Large intestine (tissue), 12 donors: Measurements from ENCODE around the gene ITPRID2. TPM values are rescaled to one million over a fixed set of nuclear protein-coding genes. Genes with fewer than 3 reads are reported as not detected.
A peak's percentile ranks its signal among the peaks of the same experiment; 100 is the strongest.

Experiments used
- DNase-seq, 2 donors: peaks; one replicate each; pipeline versions ENCODE4 v3.0.0 to v3.0.0-alpha.2; 2013
- H3K27ac ChIP-seq: one replicate; pipeline ENCODE4 v1.5.1; 2013; ENCODE audit warnings: low read length
- H3K27me3 ChIP-seq: 2 replicates; pipeline ENCODE4 v1.6.1; 2013; ENCODE audit warnings: low read length; ENCODE audit not compliant: control insufficient read depth, insufficient read depth
- H3K36me3 ChIP-seq: 2 replicates; pipeline ENCODE4 v1.6.1; 2013; ENCODE audit warnings: low read length; ENCODE audit not compliant: control insufficient read depth, insufficient read depth
- H3K4me1 ChIP-seq: one replicate; pipeline ENCODE4 v1.6.1; 2013; ENCODE audit warnings: low read length; ENCODE audit not compliant: control insufficient read depth, insufficient read depth
- H3K4me3 ChIP-seq: one replicate; pipeline ENCODE4 v1.5.1; 2013; ENCODE audit warnings: low read length
- H3K9me3 ChIP-seq: one replicate; pipeline ENCODE4 v1.6.1; 2013; ENCODE audit warnings: mild to moderate bottlenecking, low read depth, low read length, moderate library complexity; ENCODE audit not compliant: control insufficient read depth
- WGBS: methylation state at CpG from one replicate; pipeline ENCODE4 v1.1.5; 2013; ENCODE audit warnings: low lambda C conversion rate; ENCODE audit not compliant: insufficient coverage; 5-methylcytosine and 5-hydroxymethylcytosine counted together
- long read RNA-seq, 11 donors: transcript quantifications; one replicate each; lab custom pipeline, GENCODE V29; 2026
- polyA plus RNA-seq: library from polyadenylated mRNA; unstranded; fragments of 120-200 nt; gene quantifications from one replicate; pipeline ENCODE4 v1.2.1, GENCODE V29; 2013

The ITPRID2 gene
- 111 TPM for polyA plus RNA-seq
- long read RNA-seq, donor 1, full-length matches to known transcripts, result 4 of 4 reads
- long read RNA-seq, donor 1, partial matches to known transcripts, result 0 of 4 reads
- long read RNA-seq, donor 1, other reads (novel, unspliced or antisense), result 0 of 4 reads
- long read RNA-seq, donor 2, full-length matches to known transcripts, result 11 of 32 reads
- long read RNA-seq, donor 2, partial matches to known transcripts, result 21 of 32 reads
- long read RNA-seq, donor 2, other reads (novel, unspliced or antisense), result 0 of 32 reads
- long read RNA-seq, donor 3, result 0 reads
- long read RNA-seq, donor 4, result 0 reads
- long read RNA-seq, donor 5, full-length matches to known transcripts, result 5 of 5 reads
- long read RNA-seq, donor 5, partial matches to known transcripts, result 0 of 5 reads
- long read RNA-seq, donor 5, other reads (novel, unspliced or antisense), result 0 of 5 reads
- long read RNA-seq, donor 6, full-length matches to known transcripts, result 9 of 16 reads
- long read RNA-seq, donor 6, partial matches to known transcripts, result 7 of 16 reads
- long read RNA-seq, donor 6, other reads (novel, unspliced or antisense), result 0 of 16 reads
- long read RNA-seq, donor 7, full-length matches to known transcripts, result 3 of 3 reads
- long read RNA-seq, donor 7, partial matches to known transcripts, result 0 of 3 reads
- long read RNA-seq, donor 7, other reads (novel, unspliced or antisense), result 0 of 3 reads
- long read RNA-seq, donor 8, full-length matches to known transcripts, result 15 of 40 reads
- long read RNA-seq, donor 8, partial matches to known transcripts, result 25 of 40 reads
- long read RNA-seq, donor 8, other reads (novel, unspliced or antisense), result 0 of 40 reads
- long read RNA-seq, donor 9, full-length matches to known transcripts, result 5 of 16 reads
- long read RNA-seq, donor 9, partial matches to known transcripts, result 11 of 16 reads
- long read RNA-seq, donor 9, other reads (novel, unspliced or antisense), result 0 of 16 reads
- long read RNA-seq, donor 10, full-length matches to known transcripts, result 14 of 29 reads
- long read RNA-seq, donor 10, partial matches to known transcripts, result 15 of 29 reads
- long read RNA-seq, donor 10, other reads (novel, unspliced or antisense), result 0 of 29 reads
- long read RNA-seq, donor 11, full-length matches to known transcripts, result 7 of 20 reads
- long read RNA-seq, donor 11, partial matches to known transcripts, result 13 of 20 reads
- long read RNA-seq, donor 11, other reads (novel, unspliced or antisense), result 0 of 20 reads

DNA sequence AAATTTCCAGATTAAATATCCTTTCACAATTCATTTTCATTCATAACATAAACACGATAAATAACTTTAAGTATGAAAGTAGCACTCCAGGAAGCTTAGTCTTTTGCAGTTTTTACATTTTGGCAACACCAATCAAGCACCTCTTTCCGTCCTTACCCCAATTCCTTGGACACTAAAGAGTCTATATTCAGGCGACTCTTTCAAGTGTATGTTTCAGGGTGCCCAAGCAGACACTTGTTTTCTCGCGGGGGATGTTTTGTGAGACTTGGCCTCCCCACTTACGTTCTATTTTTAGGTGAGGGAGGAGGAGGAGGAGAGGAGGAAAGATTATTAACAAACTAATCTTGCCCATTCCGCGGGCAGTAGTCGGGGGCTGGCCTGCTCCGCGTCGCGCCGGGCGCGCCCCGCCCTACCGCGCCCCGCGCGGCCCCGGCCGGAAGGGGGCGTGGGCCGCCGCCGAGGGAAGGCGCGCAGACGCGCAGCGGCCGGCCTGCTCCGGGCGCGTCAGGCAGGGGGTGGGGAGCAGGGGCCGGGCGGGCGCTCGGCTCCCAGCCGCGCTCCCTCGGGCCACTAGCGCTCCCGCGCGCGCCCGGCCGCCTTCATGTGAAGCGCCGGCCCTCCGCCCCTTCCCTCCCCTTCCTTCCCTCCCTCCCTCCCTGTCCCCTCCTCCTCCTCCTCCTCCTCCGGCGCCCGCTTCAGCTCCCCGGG is at the start of gene ITPRID2:
Gene ITPRID2 (plus strand): TSS at position 473 of the 708 bp plus-strand sequence. CDS start 337 bp downstream, outside the sequence.
- Histone ChIP-seq H3K27ac (peak within 1 kb of the TSS; percentile 99), H3K27me3 (no peaks in the 10 kb centered on the region), H3K36me3 (no peaks in the 10 kb centered on the region), H3K4me1 (peaks cover 14% of the 10 kb centered on the region), H3K4me3 (peak within 1 kb of the TSS; percentile 98), H3K9me3 (no peaks in the 10 kb centered on the region)
- 83% methylated on average over 1 of the region's 58 CpGs for WGBS
- DNase-seq, result peak; percentile 90 to 94

DNA sequence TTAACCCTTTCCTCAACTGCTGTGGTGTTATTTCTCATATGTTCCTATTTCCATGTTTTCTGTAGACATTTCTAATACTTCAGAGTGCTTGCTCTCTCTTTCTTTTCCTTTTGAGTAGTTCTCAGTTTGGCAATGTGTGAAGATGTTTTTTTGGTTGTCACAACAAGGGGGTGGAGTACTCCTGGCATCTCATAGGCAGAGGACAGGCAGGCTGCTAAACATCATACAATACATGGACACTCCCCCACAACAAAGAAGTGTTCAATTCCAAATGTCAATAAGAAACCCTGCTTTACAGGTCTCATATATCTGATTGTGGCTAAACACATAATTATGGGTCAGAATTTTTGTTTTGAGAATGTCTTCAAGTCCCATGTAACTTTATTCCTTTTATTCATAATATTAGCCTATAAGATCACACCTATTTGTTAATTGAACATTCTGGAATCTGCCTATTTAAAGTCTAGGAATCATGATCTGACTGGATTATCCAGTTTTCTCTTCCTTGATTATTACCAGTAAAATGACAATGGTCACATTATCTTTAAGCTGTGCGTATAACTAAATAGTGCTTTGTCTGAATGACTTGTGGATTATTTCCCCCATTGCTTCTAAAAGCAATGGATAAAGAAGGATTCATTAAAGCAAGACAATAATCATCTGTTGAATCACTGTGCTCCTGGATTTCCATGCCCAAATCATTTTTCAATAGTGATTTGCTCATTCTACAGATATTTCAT is 46.8 kb upstream of the ITPRID2 start:
- H3K36me3 ChIP-seq, result no peaks in the 10 kb centered on the region
- DNase-seq, result no peak
- no CpG with 5 or more reads among the region's 1 CpG for WGBS
- H3K9me3 ChIP-seq, result no peaks in the 10 kb centered on the region
- H3K27ac ChIP-seq, result no peak overlapping the region
- H3K27me3 ChIP-seq, result no peaks in the 10 kb centered on the region
- no peaks in the 10 kb centered on the region for H3K4me1 ChIP-seq
- no peak overlapping the region for H3K4me3 ChIP-seq

DNA sequence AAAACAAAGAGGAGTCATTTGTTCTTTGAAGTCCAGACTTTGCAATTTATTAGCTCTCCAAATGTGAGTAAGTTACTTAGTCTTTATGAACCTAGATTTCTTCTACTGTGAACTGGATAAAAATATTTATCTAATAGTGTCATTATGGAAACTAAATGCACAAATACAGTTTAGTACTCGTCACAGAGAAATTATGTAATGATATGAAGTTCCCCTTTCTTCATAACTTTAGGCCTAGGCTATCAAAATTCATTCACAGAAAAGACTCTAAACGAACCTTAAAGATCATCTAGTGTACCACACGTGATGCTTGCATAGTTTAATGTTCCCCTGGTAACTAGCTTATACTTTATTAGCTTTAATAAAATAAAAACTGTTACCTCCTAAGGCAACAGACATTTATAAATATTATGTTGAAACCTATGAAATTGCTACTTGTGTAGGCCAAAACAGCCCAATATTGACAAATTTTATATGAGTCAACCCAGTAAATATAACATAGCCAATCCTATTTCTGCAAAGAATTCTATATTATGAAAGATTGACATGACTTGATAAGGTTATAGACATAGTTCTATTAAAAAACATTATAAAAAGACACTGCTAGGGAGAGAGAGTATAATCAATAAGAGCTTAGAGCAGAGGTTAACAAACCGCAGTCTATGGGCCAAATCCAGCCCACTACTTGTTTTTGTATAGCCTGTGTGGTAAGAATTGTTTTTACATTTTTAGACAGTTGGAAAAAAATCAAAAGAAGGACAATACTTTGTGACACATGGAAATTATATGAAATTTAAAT is 44.9 kb upstream of the ITPRID2 start:
- 100% methylated on average over 3 of the region's 4 CpGs for WGBS
- no peaks in the 10 kb centered on the region for H3K36me3 ChIP-seq

DNA sequence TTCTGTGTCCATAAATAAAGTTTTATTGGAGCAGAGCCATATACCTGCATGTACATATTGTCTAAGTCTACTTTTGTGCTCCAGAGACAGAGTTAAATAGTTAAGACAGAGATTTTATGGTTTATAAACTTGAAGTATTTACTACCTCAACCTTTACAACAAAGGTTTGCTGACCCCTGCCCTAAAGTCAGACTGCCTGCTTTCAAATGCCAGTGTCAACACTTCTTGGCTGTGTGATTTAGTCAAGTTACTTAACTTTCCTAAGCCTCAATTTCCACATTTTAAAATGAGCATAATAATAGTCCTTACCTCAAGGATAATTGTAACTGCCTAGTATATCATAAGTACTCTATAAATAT is 44.4 kb upstream of the ITPRID2 start:
- no peak overlapping the region for H3K4me3 ChIP-seq
- H3K36me3 ChIP-seq, result no peaks in the 10 kb centered on the region
- H3K27me3 ChIP-seq, result no peaks in the 10 kb centered on the region
- no peak overlapping the region for H3K27ac ChIP-seq
- H3K9me3 ChIP-seq, result no peaks in the 10 kb centered on the region
- H3K4me1 ChIP-seq, result no peaks in the 10 kb centered on the region
- peak; percentile 3 to 19 for DNase-seq

More for the DNA sequence above, 44.9 kb upstream of the ITPRID2 start:
- Histone ChIP-seq H3K4me1 (no peaks in the 10 kb centered on the region), H3K27me3 (no peaks in the 10 kb centered on the region), H3K27ac (no peak overlapping the region), H3K4me3 (no peak overlapping the region), H3K9me3 (no peaks in the 10 kb centered on the region)
- no peak for DNase-seq

DNA sequence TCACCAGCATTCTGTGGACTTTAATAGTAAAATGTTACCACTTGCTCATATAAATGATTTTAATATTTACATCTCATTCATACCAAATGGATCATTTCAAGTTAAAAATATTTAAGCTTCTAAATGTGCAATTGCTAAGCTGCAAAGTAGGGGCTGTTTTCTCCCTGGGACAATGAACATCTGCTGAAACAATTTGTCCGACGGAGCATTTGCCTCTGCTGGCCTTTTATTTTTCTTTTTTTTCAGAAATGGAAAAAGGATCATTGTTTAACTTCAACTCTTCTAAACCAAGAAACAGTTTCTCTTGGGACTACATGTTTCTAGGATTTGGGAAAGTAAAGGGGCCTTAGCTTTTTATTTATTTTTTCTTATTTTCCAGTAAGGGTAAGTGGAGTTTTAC is 43.8 kb upstream of the ITPRID2 start:
- Histone ChIP-seq H3K4me1 (no peaks in the 10 kb centered on the region), H3K27me3 (no peaks in the 10 kb centered on the region), H3K9me3 (no peaks in the 10 kb centered on the region), H3K36me3 (no peaks in the 10 kb centered on the region), H3K4me3 (no peak overlapping the region), H3K27ac (no peak overlapping the region)
- WGBS, result 92% methylated on average over 2 of the region's 2 CpGs
- no peak for DNase-seq

DNA sequence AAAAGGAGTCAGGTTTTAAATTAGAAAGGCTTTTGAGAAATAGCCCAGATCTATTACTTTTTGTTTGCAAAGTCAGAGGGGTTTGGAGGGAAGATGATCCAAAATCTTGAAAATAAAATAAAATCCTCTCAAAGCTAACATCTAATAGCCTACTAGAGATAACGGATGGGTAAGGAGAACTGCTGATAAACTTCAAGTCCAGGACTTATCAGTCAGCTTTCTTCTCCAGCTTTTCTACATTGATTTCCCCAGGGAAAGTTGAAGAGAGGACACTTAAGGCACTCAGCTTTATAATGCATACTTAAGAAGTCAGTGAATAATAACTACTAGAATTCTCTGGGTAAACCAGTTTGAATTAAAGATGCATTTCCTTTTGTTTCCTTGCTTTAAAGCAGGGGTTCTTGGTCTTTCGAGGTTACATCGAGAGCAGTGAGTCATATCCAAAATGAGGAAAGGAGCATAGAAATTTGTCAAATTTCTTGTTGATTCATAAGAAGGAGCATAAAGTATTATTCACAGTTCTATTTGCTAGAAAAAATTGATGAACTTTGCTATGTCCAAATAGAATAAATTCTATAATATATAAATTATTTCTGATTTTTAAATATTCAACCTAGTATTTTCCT is 43.2 kb upstream of the ITPRID2 start:
- Histone ChIP-seq H3K9me3 (no peaks in the 10 kb centered on the region), H3K4me1 (no peaks in the 10 kb centered on the region), H3K27me3 (no peaks in the 10 kb centered on the region), H3K36me3 (no peaks in the 10 kb centered on the region), H3K4me3 (no peak overlapping the region), H3K27ac (no peak overlapping the region)
- DNase-seq, result no peak
- WGBS, result 50% methylated on average over 2 of the region's 3 CpGs

DNA sequence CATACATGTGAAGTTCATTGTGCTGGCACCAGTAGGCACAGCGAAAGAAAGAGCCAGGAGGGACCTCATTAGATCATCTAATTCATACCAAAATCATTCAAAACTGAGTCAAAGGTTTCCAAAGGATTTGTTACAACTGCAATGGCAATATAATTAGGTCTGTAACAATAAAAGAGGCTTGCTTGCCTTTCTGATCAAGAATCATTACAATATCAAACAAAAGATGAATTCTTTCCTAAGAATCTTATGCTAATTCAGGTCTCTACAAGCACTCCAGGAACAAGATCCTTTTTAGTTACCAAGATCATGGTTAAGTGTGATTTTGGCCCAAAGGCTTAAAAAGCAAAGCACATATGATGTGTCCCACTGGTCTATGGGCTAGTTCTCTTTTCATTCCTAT is 41.9 kb upstream of the ITPRID2 start:
- H3K36me3 ChIP-seq, result no peaks in the 10 kb centered on the region
- H3K27me3 ChIP-seq, result no peaks in the 10 kb centered on the region
- no peaks in the 10 kb centered on the region for H3K4me1 ChIP-seq
- H3K9me3 ChIP-seq, result no peaks in the 10 kb centered on the region
- WGBS, result no CpG with 5 or more reads among the region's 1 CpG
- no peak overlapping the region for H3K27ac ChIP-seq
- DNase-seq, result no peak
- no peak overlapping the region for H3K4me3 ChIP-seq

DNA sequence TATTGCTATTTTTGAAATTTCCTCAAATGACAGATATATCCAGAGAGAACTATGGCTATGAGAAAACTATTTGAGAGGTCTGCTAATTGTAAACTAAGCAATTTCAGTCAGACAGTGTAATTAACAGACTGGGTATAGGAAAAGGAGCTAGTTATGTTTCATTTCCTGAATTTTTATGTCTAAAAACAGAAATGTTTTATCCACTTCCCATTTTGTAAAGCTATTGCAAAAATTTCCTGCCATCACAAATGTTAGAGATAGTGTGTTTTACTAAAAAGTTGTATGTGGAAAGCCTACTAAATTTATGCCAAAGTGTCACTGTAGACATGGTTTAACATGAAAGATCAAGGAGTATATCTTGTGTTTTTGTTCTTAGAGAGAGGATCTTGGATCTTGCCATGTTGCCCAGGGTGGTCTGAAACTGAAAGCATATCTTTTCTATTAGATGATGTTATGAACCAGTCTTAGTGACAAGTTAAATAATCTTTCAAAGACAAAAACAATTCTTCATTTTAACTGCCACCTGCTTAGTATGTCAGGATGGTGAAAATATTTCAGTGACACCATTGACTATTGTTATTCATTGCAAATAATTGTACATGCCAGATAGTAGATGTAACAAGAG is 40.5 kb upstream of the ITPRID2 start:
- H3K36me3 ChIP-seq, result no peaks in the 10 kb centered on the region
- H3K4me3 ChIP-seq, result no peak overlapping the region
- no peaks in the 10 kb centered on the region for H3K27me3 ChIP-seq
- H3K9me3 ChIP-seq, result no peaks in the 10 kb centered on the region
- no peaks in the 10 kb centered on the region for H3K4me1 ChIP-seq
- H3K27ac ChIP-seq, result no peak overlapping the region
- DNase-seq, result no peak
